HepG2 (cell line): Measurements from ENCODE around the gene LLGL2. TPM values are rescaled to one million over a fixed set of nuclear protein-coding genes. Genes with fewer than 3 reads are reported as not detected.

Experiments
- BATF2 ChIP-seq: sonication (generic); formaldehyde crosslinking; IDR thresholded peaks from 2 replicates; pipeline ENCODE4 v1.8.0; 2022; ENCODE audit warnings: mild to moderate bottlenecking, missing genetic modification reagents, moderate library complexity
- ELK4 ChIP-seq: sonication (generic); formaldehyde crosslinking; IDR thresholded peaks from 2 replicates; pipeline ENCODE4 v1.9.0; 2021; ENCODE audit warnings: missing genetic modification reagents, borderline replicate concordance
- SMYD3 ChIP-seq: sonication (generic); formaldehyde crosslinking; IDR thresholded peaks from 2 replicates; pipeline ENCODE4 v1.8.1; 2023; ENCODE audit warnings: mild to moderate bottlenecking, missing genetic modification reagents
- ZBED4 ChIP-seq: sonication (generic); formaldehyde crosslinking; IDR thresholded peaks from 2 replicates; pipeline ENCODE4 v1.4.0; 2020; ENCODE audit warnings: missing genetic modification reagents, borderline replicate concordance
- ZHX2 ChIP-seq, 2 experiments: sonication (generic) in 1 of 2; formaldehyde crosslinking in 1 of 2; IDR thresholded peaks; 2 replicates each; pipeline versions ENCODE4 v1.6.1 to v1.9.0; 2014 to 2022; ENCODE audit warnings: antibody characterized with exemption in 1 of 2, borderline replicate concordance in 1 of 2, inconsistent platforms in 1 of 2, low read depth in 1 of 2, missing genetic modification reagents in 1 of 2
- ZNF672 ChIP-seq: sonication (generic); formaldehyde crosslinking; IDR thresholded peaks from 2 replicates; pipeline ENCODE4 v1.8.1; 2022; ENCODE audit warnings: missing genetic modification reagents
- ZNF879 ChIP-seq: sonication (generic); formaldehyde crosslinking; IDR thresholded peaks from 2 replicates; pipeline ENCODE4 v1.8.1; 2023; ENCODE audit warnings: missing genetic modification reagents
- polyA plus RNA-seq, 8 experiments: library from polyadenylated mRNA; depleted of rRNA in 3 of 8; stranded (reverse) in 7 of 8; unstranded in 1 of 8; fragments of >200 nt; fragmentation: Illumina TruSeq in 4 of 8; extraction: Trizol in 4 of 8; gene quantifications; 2 replicates each; pipeline versions ENCODE4 v1.2.1 to v1.2.3, GENCODE V29; 2011 to 2016; ENCODE audit warnings: low read depth in 4 of 8, missing spikeins in 1 of 8, mixed read lengths in 1 of 8; ENCODE audit not compliant: insufficient read depth in 1 of 8
- total RNA-seq, 5 experiments: library from RNA; depleted of rRNA; stranded (reverse); fragments of >200 nt; fragmentation: Illumina TruSeq; extraction: Trizol; gene quantifications; 2 replicates each; pipeline ENCODE4 v1.2.3, GENCODE V29; 2016; ENCODE audit warnings: low read depth in 1 of 5
- TF ChIP-seq, protein P1 (sequence below): IDR thresholded peaks from 2 replicates; pipeline ENCODE4 v1.6.1; 2016; ENCODE audit warnings: mild to moderate bottlenecking
- TF ChIP-seq, protein P2 (sequence below): sonication (generic); formaldehyde crosslinking; IDR thresholded peaks from 2 replicates; pipeline ENCODE4 v1.4.0; 2020; ENCODE audit warnings: missing genetic modification reagents, borderline replicate concordance

The LLGL2 gene
- total and polyA plus RNA-seq, 2 of the 13 experiments (the other 11 are each of a cell fraction or from before 2014, with no cell fraction given): 83.0 to 86.7 TPM

DNA sequence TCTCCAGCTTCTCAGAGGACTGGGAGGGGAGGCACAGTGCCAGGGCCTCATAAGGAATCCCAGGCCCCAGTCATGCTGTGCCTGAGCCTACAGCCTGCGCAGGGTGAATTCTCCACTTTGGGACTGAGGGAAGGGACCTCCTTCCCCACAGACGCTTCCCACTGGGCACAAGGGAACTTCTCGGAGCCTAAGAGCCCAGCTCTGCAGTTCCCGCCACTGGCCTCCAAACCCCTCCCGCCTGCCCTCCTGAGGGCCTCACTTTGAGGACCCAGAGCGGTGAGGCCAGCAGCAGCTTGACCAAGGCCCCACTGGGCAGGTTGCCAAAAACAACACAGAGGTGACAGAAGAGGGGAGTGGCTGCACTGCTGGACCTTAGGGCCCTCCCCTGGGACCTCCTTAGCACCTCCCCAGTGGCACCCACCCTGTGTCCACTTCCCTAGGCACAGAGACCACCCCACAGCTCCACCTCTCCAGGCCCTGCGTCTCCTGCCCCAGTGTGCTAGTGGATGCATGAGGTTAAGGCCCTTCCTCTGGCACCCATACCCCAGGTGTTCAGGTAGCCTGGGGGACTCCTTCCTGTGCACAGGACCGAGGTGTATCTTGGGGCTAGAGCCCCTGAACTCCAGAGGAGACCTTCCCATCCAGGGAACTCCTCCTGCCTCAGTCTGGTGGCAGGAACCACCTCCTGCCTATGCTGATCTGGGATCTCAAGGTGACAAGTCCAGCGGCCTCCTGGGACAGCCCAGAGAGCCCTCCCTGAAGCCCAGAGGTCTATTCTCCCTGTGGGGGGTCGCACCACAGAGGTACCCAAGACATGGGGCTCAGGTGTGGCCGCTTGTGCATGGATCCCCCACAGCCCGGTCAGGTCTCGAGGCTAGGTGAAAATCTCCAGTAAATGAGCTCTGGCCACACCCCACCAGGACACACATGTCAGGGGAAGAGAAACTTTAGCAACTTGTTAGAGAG, 13.6 kb upstream of the LLGL2 start (continued):
- TF ChIP-seq ZHX2 (IDR thresholded peaks at IDR 0.05; ENCODE audit: low read depth) (no peak), ZHX2 (CRISPR knock-in tag; IDR thresholded peaks at IDR 0.05; ENCODE audit: borderline replicate concordance) (no peak), ELK4 (CRISPR knock-in tag) (no peak), ZNF672 (CRISPR knock-in tag) (no peak), ZBED4 (CRISPR knock-in tag) (no peak), BATF2 (CRISPR knock-in tag) (no peak), ZNF879 (CRISPR knock-in tag) (no peak), SMYD3 (CRISPR knock-in tag) (no peak; the same call in 1 of the 2 replicates)
- TF ChIP-seq, protein P1, sequence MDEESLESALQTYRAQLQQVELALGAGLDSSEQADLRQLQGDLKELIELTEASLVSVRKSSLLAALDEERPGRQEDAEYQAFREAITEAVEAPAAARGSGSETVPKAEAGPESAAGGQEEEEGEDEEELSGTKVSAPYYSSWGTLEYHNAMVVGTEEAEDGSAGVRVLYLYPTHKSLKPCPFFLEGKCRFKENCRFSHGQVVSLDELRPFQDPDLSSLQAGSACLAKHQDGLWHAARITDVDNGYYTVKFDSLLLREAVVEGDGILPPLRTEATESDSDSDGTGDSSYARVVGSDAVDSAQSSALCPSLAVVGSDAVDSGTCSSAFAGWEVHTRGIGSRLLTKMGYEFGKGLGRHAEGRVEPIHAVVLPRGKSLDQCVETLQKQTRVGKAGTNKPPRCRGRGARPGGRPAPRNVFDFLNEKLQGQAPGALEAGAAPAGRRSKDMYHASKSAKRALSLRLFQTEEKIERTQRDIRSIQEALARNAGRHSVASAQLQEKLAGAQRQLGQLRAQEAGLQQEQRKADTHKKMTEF (CRISPR knock-in tag): peak; percentile 89
- TF ChIP-seq, protein P2, sequence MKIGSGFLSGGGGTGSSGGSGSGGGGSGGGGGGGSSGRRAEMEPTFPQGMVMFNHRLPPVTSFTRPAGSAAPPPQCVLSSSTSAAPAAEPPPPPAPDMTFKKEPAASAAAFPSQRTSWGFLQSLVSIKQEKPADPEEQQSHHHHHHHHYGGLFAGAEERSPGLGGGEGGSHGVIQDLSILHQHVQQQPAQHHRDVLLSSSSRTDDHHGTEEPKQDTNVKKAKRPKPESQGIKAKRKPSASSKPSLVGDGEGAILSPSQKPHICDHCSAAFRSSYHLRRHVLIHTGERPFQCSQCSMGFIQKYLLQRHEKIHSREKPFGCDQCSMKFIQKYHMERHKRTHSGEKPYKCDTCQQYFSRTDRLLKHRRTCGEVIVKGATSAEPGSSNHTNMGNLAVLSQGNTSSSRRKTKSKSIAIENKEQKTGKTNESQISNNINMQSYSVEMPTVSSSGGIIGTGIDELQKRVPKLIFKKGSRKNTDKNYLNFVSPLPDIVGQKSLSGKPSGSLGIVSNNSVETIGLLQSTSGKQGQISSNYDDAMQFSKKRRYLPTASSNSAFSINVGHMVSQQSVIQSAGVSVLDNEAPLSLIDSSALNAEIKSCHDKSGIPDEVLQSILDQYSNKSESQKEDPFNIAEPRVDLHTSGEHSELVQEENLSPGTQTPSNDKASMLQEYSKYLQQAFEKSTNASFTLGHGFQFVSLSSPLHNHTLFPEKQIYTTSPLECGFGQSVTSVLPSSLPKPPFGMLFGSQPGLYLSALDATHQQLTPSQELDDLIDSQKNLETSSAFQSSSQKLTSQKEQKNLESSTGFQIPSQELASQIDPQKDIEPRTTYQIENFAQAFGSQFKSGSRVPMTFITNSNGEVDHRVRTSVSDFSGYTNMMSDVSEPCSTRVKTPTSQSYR (CRISPR knock-in tag): peak; percentile 67; the same call in 1 of the 2 replicates
